Measurements from ENCODE around the gene FGF6.
A peak's percentile ranks its signal among the peaks of the same experiment; 100 is the strongest.

Gene FGF6

GRCh38 chr12:4421590-4422031 lies 24.0 kb downstream of the FGF6 start:
- Histone ChIP-seq H3K27ac (ENCODE audit: low read depth, low read length) (no peak overlapping the region), H3K4me3 (ENCODE audit: low read length) (no peak overlapping the region), H3K4me1 (ENCODE audit: control insufficient read depth, low read length) (no peaks in the 10 kb centered on the region), H3K79me2 (ENCODE audit: control insufficient read depth, low read length) (no peaks in the 10 kb centered on the region), H3F3A (ENCODE audit: control insufficient read depth, insufficient read depth) (no peaks in the 10 kb centered on the region), H3K9me3 (ENCODE audit: control insufficient read depth, insufficient read depth, low read length) (no peaks in the 10 kb centered on the region), H3K27me3 (ENCODE audit: control insufficient read depth, low read length) (peaks cover 9% of the 10 kb centered on the region; the same call in 1 of the 2 replicates), H3K9me2 (replicated peaks; ENCODE audit: control insufficient read depth, low read length) (no peaks in the 10 kb centered on the region), H4K20me1 (ENCODE audit: control insufficient read depth, insufficient read depth, low read depth, low read length) (no peaks in the 10 kb centered on the region; the same call in 1 of the 2 replicates), H3K4me2 (ENCODE audit: low read length) (no peak overlapping the region), H3K36me3 (ENCODE audit: control insufficient read depth, low read length) (no peaks in the 10 kb centered on the region)
- TF ChIP-seq CTCF (IDR thresholded peaks at IDR 0.05; ENCODE audit: low read depth, low read length, poor library complexity, severe bottlenecking) (peak; percentile 68), EZH2phosphoT487 (IDR thresholded peaks at IDR 0.05; ENCODE audit: borderline replicate concordance, low read length) (no peak)

GRCh38 chr12:4420138-4420670 lies 25.4 kb downstream of the FGF6 start:
- Histone ChIP-seq H3K9me3 (ENCODE audit: control insufficient read depth, insufficient read depth, low read length) (no peaks in the 10 kb centered on the region), H3K4me1 (ENCODE audit: control insufficient read depth, low read length) (no peaks in the 10 kb centered on the region), H3K9me2 (replicated peaks; ENCODE audit: control insufficient read depth, low read length) (no peaks in the 10 kb centered on the region), H3F3A (ENCODE audit: control insufficient read depth, insufficient read depth) (no peaks in the 10 kb centered on the region), H3K79me2 (ENCODE audit: control insufficient read depth, low read length) (no peaks in the 10 kb centered on the region), H3K36me3 (ENCODE audit: control insufficient read depth, low read length) (no peaks in the 10 kb centered on the region), H3K4me3 (ENCODE audit: low read length) (no peak overlapping the region), H3K27me3 (ENCODE audit: control insufficient read depth, low read length) (peaks cover 12% of the 10 kb centered on the region; the same call in 1 of the 2 replicates), H3K4me2 (ENCODE audit: low read length) (no peak overlapping the region), H3K27ac (ENCODE audit: low read depth, low read length) (no peak overlapping the region), H4K20me1 (ENCODE audit: control insufficient read depth, insufficient read depth, low read depth, low read length) (no peaks in the 10 kb centered on the region; the same call in 1 of the 2 replicates)
- TF ChIP-seq CTCF (IDR thresholded peaks at IDR 0.05; ENCODE audit: low read depth, low read length, poor library complexity, severe bottlenecking) (no peak), EZH2phosphoT487 (IDR thresholded peaks at IDR 0.05; ENCODE audit: borderline replicate concordance, low read length) (no peak)

GRCh38 chr12:4418913-4419312 lies 26.7 kb downstream of the FGF6 start:
- Histone ChIP-seq H3K79me2 (ENCODE audit: control insufficient read depth, low read length) (no peaks in the 10 kb centered on the region), H3F3A (ENCODE audit: control insufficient read depth, insufficient read depth) (no peaks in the 10 kb centered on the region), H3K4me3 (ENCODE audit: low read length) (no peak overlapping the region), H3K4me2 (ENCODE audit: low read length) (no peak overlapping the region), H4K20me1 (ENCODE audit: control insufficient read depth, insufficient read depth, low read depth, low read length) (no peaks in the 10 kb centered on the region; the same call in 1 of the 2 replicates), H3K9me2 (replicated peaks; ENCODE audit: control insufficient read depth, low read length) (no peaks in the 10 kb centered on the region), H3K36me3 (ENCODE audit: control insufficient read depth, low read length) (no peaks in the 10 kb centered on the region), H3K9me3 (ENCODE audit: control insufficient read depth, insufficient read depth, low read length) (no peaks in the 10 kb centered on the region), H3K4me1 (ENCODE audit: control insufficient read depth, low read length) (no peaks in the 10 kb centered on the region), H3K27me3 (ENCODE audit: control insufficient read depth, low read length) (peaks cover 12% of the 10 kb centered on the region; the same call in 1 of the 2 replicates), H3K27ac (ENCODE audit: low read depth, low read length) (no peak overlapping the region)
- TF ChIP-seq CTCF (IDR thresholded peaks at IDR 0.05; ENCODE audit: low read depth, low read length, poor library complexity, severe bottlenecking) = no peak
- TF ChIP-seq EZH2phosphoT487 (IDR thresholded peaks at IDR 0.05; ENCODE audit: borderline replicate concordance, low read length) = no peak

All from DOHH2 (cell line).